ENCODE measurements around the gene HEATR5A.
"Not testable (repeated sequence)": the region's sequence is repeated elsewhere in the genome, so short reads cannot be mapped to it uniquely, and the experiment has no call there.

The HEATR5A gene

GRCh38 chr14:31320922-31321766 is 99.2 kb downstream of the HEATR5A start:
- no peak for DNase-seq

GRCh38 chr14:31320216-31320615 is 100.1 kb downstream of the HEATR5A start:
- DNase-seq: no peak

GRCh38 chr14:31319701-31320100 is 100.6 kb downstream of the HEATR5A start:
- no peak for DNase-seq

- DNase-seq: no peak
Measured at GRCh38 chr14:31312934-31313333, 107.4 kb downstream of the HEATR5A start.

DNA sequence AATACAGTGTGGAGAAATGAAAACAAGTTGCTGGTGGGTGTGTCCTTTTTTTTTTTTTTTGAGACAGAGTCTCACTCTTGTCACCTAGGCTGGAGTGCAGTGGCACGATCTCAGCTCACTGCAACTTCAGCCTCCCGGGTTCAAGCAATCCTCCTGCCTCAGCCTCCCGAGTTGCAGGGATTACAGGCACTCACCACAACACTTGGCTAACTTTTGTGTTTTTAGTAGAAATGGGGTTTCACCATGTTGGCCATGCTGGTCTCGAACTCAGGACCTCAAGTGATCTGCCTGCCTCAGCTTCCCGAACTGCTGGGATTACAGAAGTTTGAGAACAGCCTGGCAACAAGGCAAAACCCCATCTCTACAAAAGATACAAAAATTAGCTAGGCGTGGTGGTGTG is 108.0 kb downstream of the HEATR5A start:
- not testable (repeated sequence) for DNase-seq

DNA sequence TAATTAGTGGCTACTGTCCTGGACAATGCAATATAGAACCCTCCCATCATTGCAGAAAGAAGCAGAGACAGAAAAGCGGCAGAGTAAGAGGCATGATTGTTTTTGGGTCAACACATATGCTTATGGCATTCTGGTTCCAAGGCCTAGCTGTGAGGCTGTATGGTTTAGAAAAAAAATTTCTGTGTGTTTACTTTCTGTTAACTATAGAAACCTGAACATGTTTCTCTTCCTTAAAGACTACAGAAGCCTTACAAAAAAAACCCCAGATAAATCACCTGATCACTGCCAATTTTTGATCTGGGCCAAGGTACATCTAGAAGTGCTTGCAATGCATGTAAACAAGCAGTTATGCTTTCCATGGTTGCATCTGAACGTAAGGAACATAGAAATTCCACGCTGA is 112.7 kb downstream of the HEATR5A start:
- DNase-seq: no peak

DNA sequence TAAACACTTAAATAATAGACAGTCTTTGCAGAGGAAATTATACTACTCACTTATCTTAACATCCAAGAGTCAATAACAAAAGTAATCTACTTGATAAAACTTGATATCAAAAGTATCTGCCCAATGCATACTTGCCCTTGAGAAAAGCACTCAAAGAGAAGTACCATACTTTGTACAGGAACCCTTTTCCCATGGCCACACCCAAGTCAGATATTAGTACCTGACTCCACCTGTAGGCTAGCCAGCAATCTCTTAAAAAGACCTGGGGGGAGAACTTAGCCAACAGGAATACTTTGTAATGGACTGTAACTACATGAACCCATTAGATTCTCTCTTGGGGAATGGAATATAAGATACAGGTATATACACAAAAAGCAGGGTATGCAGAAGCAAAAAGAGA is 113.2 kb downstream of the HEATR5A start:
- no peak for DNase-seq

GRCh38 chr14:31303654-31304053 is 116.7 kb downstream of the HEATR5A start:
- no peak for DNase-seq

- DNase-seq: no peak
Measured at GRCh38 chr14:31300883-31301282, 119.5 kb downstream of the HEATR5A start.

DNA sequence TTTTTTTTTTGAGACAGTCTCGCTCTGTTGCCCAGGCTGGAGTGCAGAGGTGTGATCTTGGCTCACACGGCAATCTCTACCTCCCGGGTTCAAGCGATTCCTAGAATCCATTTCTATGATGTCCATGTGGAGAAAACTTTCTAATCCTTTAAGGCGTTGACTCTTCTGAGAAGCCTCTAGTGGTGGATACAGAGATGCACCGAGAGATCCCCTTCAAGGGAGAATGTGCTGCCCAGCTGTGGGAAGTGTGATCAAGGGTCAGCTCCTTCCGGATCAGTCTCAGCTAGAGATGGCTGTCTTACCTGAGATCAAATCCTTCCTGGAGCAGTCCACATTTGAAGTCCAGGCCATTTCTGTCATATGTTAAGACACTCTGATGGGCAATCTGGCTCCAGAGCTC is 120.1 kb downstream of the HEATR5A start:
- DNase-seq: no peak

GRCh38 chr14:31297701-31298344 is 122.5 kb downstream of the HEATR5A start:
- DNase-seq: no peak

- no peak for DNase-seq
Measured at GRCh38 chr14:31297112-31297511, 123.2 kb downstream of the HEATR5A start.

GRCh38 chr14:31294746-31295405 is 125.5 kb downstream of the HEATR5A start:
- no peak for DNase-seq

DNA sequence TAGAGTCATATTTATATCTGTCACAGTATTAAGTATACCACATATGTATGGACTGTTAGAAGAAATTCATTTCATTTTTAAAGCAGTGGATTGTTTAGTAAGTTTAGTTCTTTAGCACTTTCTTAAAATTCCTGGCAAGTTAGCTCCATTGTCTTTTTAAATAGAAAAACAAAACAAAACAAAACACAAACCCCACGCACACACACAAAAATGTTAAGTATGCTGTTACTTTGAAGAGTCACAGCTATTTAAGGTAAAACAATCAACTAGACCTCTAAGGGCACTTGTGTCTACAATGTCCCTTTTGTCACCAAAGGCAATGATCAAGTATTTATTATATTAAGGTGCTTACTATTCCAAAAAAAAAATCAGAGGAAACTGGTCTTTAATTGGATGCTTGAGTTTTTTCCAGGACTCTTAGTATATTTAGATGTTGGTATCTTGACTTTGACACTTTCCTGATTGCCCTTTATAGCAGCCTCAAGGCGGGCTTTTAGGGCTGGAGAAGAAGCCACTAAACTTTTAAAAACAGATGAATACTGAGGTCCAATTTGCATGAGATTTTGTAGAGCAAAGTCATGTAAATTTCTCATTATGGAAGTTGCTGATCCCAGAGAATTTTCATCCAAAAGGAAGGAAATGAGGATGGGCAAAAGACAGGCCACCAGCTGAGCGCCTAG is 127.3 kb downstream of the HEATR5A start:
- no peak for DNase-seq

DNA sequence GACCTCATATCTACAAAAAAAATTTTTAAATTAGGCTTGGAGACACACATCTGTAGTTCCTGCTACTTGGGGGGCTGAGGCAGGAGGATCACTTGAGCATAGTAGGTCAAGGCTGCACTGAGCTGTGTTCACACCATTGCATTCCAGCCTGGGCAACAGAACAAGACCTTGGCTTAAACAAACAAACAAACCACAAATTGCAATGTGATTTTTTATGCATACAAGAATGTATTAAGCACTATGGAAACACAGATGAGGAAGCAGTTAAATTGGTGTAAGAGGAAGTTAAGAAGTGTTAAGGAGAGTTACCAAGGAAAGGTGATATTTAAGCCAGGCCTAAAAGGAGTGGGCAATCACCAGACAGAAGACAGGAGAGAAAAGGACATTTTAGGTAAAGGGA is 129.1 kb downstream of the HEATR5A start:
- no peak for DNase-seq

DNA sequence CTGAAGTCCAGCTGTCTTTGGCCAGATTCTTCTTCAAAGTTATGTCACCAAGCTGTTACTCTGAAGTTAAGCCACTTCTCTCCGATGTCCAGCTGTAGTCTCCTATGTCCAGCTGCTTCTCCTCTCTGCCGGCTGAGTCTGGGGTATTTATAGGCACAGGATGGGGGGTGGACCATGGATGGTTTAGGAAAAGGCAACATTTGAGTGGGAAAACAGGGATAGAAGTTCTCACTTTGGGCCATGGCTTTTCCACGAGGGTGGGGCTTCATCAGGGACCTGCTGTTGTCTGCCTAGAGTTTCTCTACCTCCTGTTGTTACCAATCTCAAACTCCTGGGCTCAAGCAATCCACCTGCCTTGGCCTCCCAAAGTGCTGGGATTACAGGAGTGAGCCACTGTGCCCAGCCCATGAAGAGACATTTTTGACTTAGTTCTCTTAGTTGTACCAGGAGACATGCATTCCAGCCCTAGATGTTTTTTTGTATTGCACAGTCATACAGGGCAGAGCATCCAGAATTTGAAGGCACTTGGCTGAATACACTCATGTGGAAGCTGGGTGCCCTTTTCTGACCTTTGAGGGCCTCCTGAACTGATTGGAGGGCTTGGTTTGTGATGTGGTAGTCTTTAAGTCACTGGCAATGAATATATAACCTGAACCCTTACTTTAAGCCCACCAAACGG is 132.9 kb downstream of the HEATR5A start:
- DNase-seq: no peak

GRCh38 chr14:31286456-31287293 is 133.7 kb downstream of the HEATR5A start:
- DNase-seq: peak; percentile 12

- no peak for DNase-seq
Measured at GRCh38 chr14:31283578-31284252, 136.6 kb downstream of the HEATR5A start.

GRCh38 chr14:31283153-31283552 is 137.2 kb downstream of the HEATR5A start:
- no peak for DNase-seq

DNA sequence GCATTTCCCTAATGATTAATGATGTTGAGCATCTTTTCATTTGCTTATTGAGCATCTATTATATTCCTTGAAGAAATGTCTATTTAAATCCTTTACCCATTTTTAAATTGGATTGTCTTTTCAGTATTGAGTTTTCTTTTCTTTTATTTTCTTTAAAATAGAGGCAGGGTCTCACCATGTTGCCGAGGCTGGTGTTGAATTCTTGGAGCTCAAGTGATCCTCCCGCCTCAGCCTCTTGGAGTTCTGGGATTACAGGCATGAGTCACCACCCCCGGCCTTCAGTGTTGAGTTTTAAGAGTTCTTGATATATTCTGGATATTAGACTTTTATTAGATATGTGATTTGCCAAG is 139.5 kb downstream of the HEATR5A start:
- no peak for DNase-seq

- no peak for DNase-seq
Measured at GRCh38 chr14:31280132-31280870, 140.0 kb downstream of the HEATR5A start.
